Heart left ventricle (tissue), 13 donors: ENCODE measurements around the gene CCDC187.

Experiments used
- CTCF ChIP-seq, 12 donors: fragments of 200-600 bp; sonication (generic) in 4 of 12; IDR thresholded peaks; one replicate each; pipeline versions ENCODE4 v1.5.0 to v1.8.0; 2018 to 2022; ENCODE audit warnings: antibody characterized with exemption in 12 of 12, mild to moderate bottlenecking in 5 of 12
- POLR2A ChIP-seq, 2 donors: fragments of 450-650 bp; IDR thresholded peaks; one replicate each; pipeline ENCODE4 v1.6.1; 2017; ENCODE audit warnings: antibody characterized with exemption in 2 of 2, mild to moderate bottlenecking in 2 of 2, moderate library complexity in 2 of 2
- donor health status: ischemic (EF 13 %, LVEDD 7.1; RV severe dilation, severe dysfunction).
- donor health status: DM: no; HTN: yes; CAD: no.
- donor health status: DM: no; HTN: no; CAD: no.
- donor health status: ischemic (EF 25% LVEDD 6.9; RV normal size, moderate dysfunction).
- donor health status: ischemic (EF 25% LVEDD 5.7; RV mildly dilated, moderate dysfunction).
- donor health status: ischemic (EF 35%, LVEDD 5.7; RV mildly dilated, moderate dysfunction).
- donor health status: nonischemic (EF 11% LVEDD 7.7; RV severe dilation, severe dysfunction).
- donor health status: DM: yes; HTN: yes; CAD: no.
- donor health status: PGD.
- donor health status: ischemic (EF 29% LVEDD 5.4; RV normal size, mild dysfunction).
- donor health status: nonischemic (EF 23%, LVEDD 6.1; RV moderate dilation, normal function).

GRCh38 chr9:136297766-136298735, 5.8 kb downstream of the CCDC187 start:
- TF ChIP-seq CTCF (IDR thresholded peaks at IDR 0.05) = no peak
- no peak for TF ChIP-seq POLR2A (IDR thresholded peaks at IDR 0.05)
